Smooth muscle cell (in vitro differentiated cells): ENCODE measurements around the gene GRIK2. TPM values are rescaled to one million over a fixed set of nuclear protein-coding genes. Genes with fewer than 3 reads are reported as not detected.
A peak's percentile ranks its signal among the peaks of the same experiment; 100 is the strongest.

ENCODE experiments used
- DNase-seq: peaks from one replicate; lab custom pipeline; 2025; ENCODE audit not compliant: unreplicated experiment; lab: John Stamatoyannopoulos, UW
- H2AFZ ChIP-seq: fragments of 200-600 bp; sonication (generic); 2 replicates; pipeline ENCODE4 v1.6.0; 2016; ENCODE audit warnings: antibody characterized with exemption, low read depth, mild to moderate bottlenecking
- H3F3A ChIP-seq: fragments of 200-600 bp; sonication (generic); 2 replicates; pipeline ENCODE4 v1.6.0; 2017; ENCODE audit warnings: antibody characterized with exemption, low read depth
- H3K27ac ChIP-seq: fragments of 200-600 bp; sonication (generic); 2 replicates; pipeline ENCODE4 v1.5.1; 2016; ENCODE audit warnings: low read depth, mild to moderate bottlenecking
- H3K27me3 ChIP-seq: fragments of 200-600 bp; sonication (generic); 2 replicates; pipeline ENCODE4 v1.6.1; 2016; ENCODE audit warnings: low read depth, mild to moderate bottlenecking
- H3K36me3 ChIP-seq: fragments of 200-600 bp; sonication (generic); 2 replicates; pipeline ENCODE4 v1.5.1; 2016; ENCODE audit warnings: low read depth
- H3K4me1 ChIP-seq: fragments of 200-600 bp; sonication (generic); 2 replicates; pipeline ENCODE4 v1.5.1; 2016; ENCODE audit warnings: low read depth
- H3K4me2 ChIP-seq: fragments of 200-600 bp; sonication (generic); 2 replicates; pipeline ENCODE4 v1.6.0; 2016; ENCODE audit warnings: mild to moderate bottlenecking
- H3K4me3 ChIP-seq: fragments of 200-600 bp; sonication (generic); 2 replicates; pipeline ENCODE4 v1.5.1; 2016; ENCODE audit warnings: mild to moderate bottlenecking
- H3K79me2 ChIP-seq: fragments of 200-600 bp; sonication (generic); 2 replicates; pipeline ENCODE4 v1.6.0; 2016; ENCODE audit warnings: low read depth, mild to moderate bottlenecking
- H3K9ac ChIP-seq: fragments of 200-600 bp; sonication (generic); 2 replicates; pipeline ENCODE4 v1.6.0; 2016; ENCODE audit warnings: low read depth
- H3K9me3 ChIP-seq: fragments of 200-600 bp; sonication (generic); replicated peaks from 2 replicates; pipeline ENCODE4 v1.5.1; 2016; ENCODE audit warnings: low read depth
- H4K20me1 ChIP-seq: fragments of 200-600 bp; sonication (generic); 2 replicates; pipeline ENCODE4 v1.6.0; 2016; ENCODE audit warnings: low read depth
- WGBS: methylation state at CpG from one replicate; pipeline ENCODE4 v1.1.7; 2016; ENCODE audit warnings: low lambda C conversion rate; 5-methylcytosine and 5-hydroxymethylcytosine counted together
- polyA plus RNA-seq: library from polyadenylated mRNA; unstranded; fragments of >200 nt; fragmentation: Nextera tagmentation; extraction: Ambion mirVana; gene quantifications from 2 replicates; pipeline ENCODE4 v1.2.1, GENCODE V29; 2016
- total RNA-seq: library from RNA; depleted of rRNA; stranded (reverse); fragments of >200 nt; gene quantifications from 2 replicates; pipeline ENCODE4 v1.2.3, GENCODE V29; 2014
- TF ChIP-seq, protein P1 (sequence below): fragments of 200-600 bp; sonication (generic); IDR thresholded peaks from 2 replicates; pipeline ENCODE4 v1.5.1; 2017; ENCODE audit warnings: borderline replicate concordance, mild to moderate bottlenecking, antibody characterized with exemption; ENCODE audit not compliant: insufficient read depth, poor library complexity, severe bottlenecking

The GRIK2 gene
- total and polyA plus RNA-seq, 2 experiments from 2014 or later = 10.0 to 23.6 TPM

DNA sequence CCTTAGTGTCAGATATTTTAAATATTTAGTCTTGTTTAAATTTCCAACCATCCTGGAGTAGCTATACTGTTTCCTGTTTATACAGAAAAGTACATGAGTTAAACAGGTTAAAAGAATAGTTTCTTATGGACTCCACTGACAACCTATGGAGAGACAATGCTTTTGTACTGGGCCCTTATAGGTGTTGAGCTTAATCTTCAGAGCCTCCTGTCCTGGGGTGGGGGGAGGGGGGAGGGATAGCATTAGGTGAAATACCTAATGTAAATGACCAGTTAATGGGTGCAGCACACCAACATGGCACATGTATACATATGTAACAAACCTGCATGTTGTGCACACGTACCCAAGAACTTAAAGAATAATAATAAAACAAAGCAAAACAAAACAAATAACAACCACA, 322.9 kb downstream of the GRIK2 start:
- TF ChIP-seq, protein P1, sequence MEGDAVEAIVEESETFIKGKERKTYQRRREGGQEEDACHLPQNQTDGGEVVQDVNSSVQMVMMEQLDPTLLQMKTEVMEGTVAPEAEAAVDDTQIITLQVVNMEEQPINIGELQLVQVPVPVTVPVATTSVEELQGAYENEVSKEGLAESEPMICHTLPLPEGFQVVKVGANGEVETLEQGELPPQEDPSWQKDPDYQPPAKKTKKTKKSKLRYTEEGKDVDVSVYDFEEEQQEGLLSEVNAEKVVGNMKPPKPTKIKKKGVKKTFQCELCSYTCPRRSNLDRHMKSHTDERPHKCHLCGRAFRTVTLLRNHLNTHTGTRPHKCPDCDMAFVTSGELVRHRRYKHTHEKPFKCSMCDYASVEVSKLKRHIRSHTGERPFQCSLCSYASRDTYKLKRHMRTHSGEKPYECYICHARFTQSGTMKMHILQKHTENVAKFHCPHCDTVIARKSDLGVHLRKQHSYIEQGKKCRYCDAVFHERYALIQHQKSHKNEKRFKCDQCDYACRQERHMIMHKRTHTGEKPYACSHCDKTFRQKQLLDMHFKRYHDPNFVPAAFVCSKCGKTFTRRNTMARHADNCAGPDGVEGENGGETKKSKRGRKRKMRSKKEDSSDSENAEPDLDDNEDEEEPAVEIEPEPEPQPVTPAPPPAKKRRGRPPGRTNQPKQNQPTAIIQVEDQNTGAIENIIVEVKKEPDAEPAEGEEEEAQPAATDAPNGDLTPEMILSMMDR = no peak
- H3K79me2 ChIP-seq = no peaks in the 10 kb centered on the region
- no peaks in the 10 kb centered on the region for H3K36me3 ChIP-seq
- no peak overlapping the region for H2AFZ ChIP-seq
- H3F3A ChIP-seq = no peaks in the 10 kb centered on the region
- H4K20me1 ChIP-seq = no peaks in the 10 kb centered on the region
- H3K4me1 ChIP-seq = peaks cover 14% of the 10 kb centered on the region
- H3K27me3 ChIP-seq = no peaks in the 10 kb centered on the region
- H3K4me2 ChIP-seq = no peak overlapping the region
- H3K27ac ChIP-seq = no peak overlapping the region
- H3K9ac ChIP-seq = no peak overlapping the region
- H3K4me3 ChIP-seq = no peak overlapping the region
- WGBS = 55% methylated on average over 1 of the region's 1 CpG
- no peak for DNase-seq
- H3K9me3 ChIP-seq = no peaks in the 10 kb centered on the region

DNA sequence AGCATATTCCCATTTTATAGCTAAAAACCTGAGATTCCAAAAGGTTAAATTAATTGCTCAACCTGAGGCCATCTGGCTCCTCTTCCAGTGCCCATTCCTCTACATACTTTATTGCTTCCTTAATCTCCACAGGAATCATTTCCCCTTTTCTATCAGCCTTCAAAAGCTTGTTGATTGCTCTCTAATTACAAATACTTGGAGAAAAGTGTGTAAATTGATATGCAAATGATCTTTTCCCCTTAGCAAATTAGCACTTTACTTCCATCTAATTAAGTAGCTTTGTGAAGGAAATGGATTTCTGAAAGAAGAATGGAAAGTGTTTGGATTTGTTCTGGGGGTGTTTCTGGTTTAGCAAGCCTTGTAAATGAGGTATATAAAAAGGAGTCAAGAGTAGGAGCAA, 323.3 kb downstream of the GRIK2 start:
- H3F3A ChIP-seq = no peaks in the 10 kb centered on the region
- H3K4me3 ChIP-seq = no peak overlapping the region
- H3K4me1 ChIP-seq = peaks cover 14% of the 10 kb centered on the region
- no peaks in the 10 kb centered on the region for H3K27me3 ChIP-seq
- no peak overlapping the region for H3K4me2 ChIP-seq
- no peaks in the 10 kb centered on the region for H3K79me2 ChIP-seq
- no peak overlapping the region for H3K27ac ChIP-seq
- H3K9ac ChIP-seq = no peak overlapping the region
- H3K36me3 ChIP-seq = no peaks in the 10 kb centered on the region
- H3K9me3 ChIP-seq = no peaks in the 10 kb centered on the region
- no peak overlapping the region for H2AFZ ChIP-seq
- no peak for DNase-seq
- no peaks in the 10 kb centered on the region for H4K20me1 ChIP-seq
- TF ChIP-seq, protein P1 = no peak

DNA sequence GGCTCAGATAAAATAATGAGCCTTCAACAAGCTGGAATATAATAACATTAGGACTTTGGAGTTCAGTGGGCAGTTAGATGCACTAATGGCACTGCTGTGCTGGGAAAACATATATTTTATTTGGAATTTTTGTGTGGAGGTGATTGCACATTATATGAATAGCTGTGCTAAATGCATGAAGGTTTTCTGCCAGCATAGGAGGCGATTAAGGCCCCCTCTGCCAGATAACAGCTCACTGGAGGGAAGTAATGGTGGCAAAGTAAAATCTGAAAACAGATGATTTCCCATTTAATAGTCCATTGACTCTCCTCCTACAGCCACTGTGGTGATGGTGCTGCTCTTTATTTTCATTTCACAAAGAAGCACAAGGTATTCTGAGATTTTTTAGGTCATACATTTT, 326.0 kb downstream of the GRIK2 start:
- DNase-seq = no peak
- WGBS = 88% methylated on average over 1 of the region's 1 CpG
- TF ChIP-seq, protein P1 = no peak
- no peaks in the 10 kb centered on the region for H3K79me2 ChIP-seq
- no peak overlapping the region for H3K27ac ChIP-seq
- no peak overlapping the region for H3K4me3 ChIP-seq
- peaks cover 5% of the 10 kb centered on the region for H3F3A ChIP-seq
- no peak overlapping the region for H3K4me2 ChIP-seq
- no peaks in the 10 kb centered on the region for H3K9me3 ChIP-seq
- H3K9ac ChIP-seq = no peak overlapping the region
- H2AFZ ChIP-seq = no peak overlapping the region
- H4K20me1 ChIP-seq = no peaks in the 10 kb centered on the region
- H3K27me3 ChIP-seq = no peaks in the 10 kb centered on the region
- peaks cover 27% of the 10 kb centered on the region for H3K4me1 ChIP-seq
- H3K36me3 ChIP-seq = no peaks in the 10 kb centered on the region

DNA sequence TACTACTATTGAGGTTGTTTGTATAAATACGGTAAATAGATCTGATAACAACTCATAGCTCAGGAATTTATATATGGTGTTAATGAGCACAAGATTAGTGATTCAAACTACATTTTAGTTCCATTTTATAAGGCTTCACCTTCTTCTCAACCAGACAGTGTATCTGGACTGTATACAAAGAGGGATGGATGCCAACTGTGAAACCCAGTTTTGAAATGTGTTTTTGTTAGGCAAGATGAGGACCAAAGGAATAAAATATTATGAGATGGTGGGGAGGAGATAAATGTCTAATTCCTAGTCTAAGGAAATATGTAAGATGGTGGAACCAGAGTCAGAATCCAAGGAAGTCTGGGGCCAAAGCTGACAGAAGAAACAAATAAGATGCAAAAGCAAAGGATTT, 329.0 kb downstream of the GRIK2 start:
- H2AFZ ChIP-seq = no peak overlapping the region
- no peaks in the 10 kb centered on the region for H3K79me2 ChIP-seq
- TF ChIP-seq, protein P1 = no peak
- H3F3A ChIP-seq = peaks cover 5% of the 10 kb centered on the region
- H3K4me1 ChIP-seq = peaks cover 16% of the 10 kb centered on the region
- peak overlapping the region; percentile 53 for H3K4me2 ChIP-seq
- H3K27ac ChIP-seq = peak overlapping the region; percentile 91
- H3K9me3 ChIP-seq = no peaks in the 10 kb centered on the region
- DNase-seq = no peak
- no peaks in the 10 kb centered on the region for H3K27me3 ChIP-seq
- no peaks in the 10 kb centered on the region for H4K20me1 ChIP-seq
- H3K36me3 ChIP-seq = no peaks in the 10 kb centered on the region
- H3K4me3 ChIP-seq = no peak overlapping the region
- WGBS = 56% methylated on average over 1 of the region's 1 CpG
- peak overlapping the region; percentile 50 for H3K9ac ChIP-seq
